ENCODE measurements around the gene IER5L. TPM values are rescaled to one million over a fixed set of nuclear protein-coding genes. Genes with fewer than 3 reads are reported as not detected.
"Not testable (repeated sequence)": the region's sequence is repeated elsewhere in the genome, so short reads cannot be mapped to it uniquely, and the experiment has no call there.

IER5L gene
- total and polyA plus RNA-seq, 2 experiments from 2014 or later = 4.3 to 81.7 TPM

GRCh38 chr9:129195606-129196005, 17.5 kb upstream of the IER5L start:
- in situ Hi-C loops (cut with MboI) = no loop called here
- TF ChIP-seq EZH2phosphoT487 (IDR thresholded peaks at IDR 0.05; ENCODE audit: insufficient read depth, low read depth) (no peak), EZH2 (IDR thresholded peaks at IDR 0.05; ENCODE audit: insufficient read depth, poor library complexity, severe bottlenecking) (no peak)
- WGBS, 2 experiments (ENCODE audit: low coverage in 1 of 2, low lambda C conversion rate in 2 of 2, missing lambda C conversion rate in 2 of 2) = 82 to 89% methylated on average over 10 of the region's 10 CpGs

GRCh38 chr9:129194221-129194620, 16.2 kb upstream of the IER5L start:
- Histone ChIP-seq H4K20me1 (ENCODE audit: insufficient read depth) (no peaks in the 10 kb centered on the region), H3K9ac (no peak overlapping the region), H3K27ac (no peak overlapping the region), H3K36me3 (ENCODE audit: low read depth) (no peaks in the 10 kb centered on the region), H2AFZ (no peak overlapping the region), H3K4me3 (no peak overlapping the region), H3K4me1 (ENCODE audit: insufficient read depth) (peaks cover 8% of the 10 kb centered on the region), H3K27me3 (replicated peaks; ENCODE audit: insufficient read depth) (no peaks in the 10 kb centered on the region), H3K79me2 (ENCODE audit: insufficient read depth) (no peaks in the 10 kb centered on the region), H3K9me2 (ENCODE audit: insufficient read depth) (no peaks in the 10 kb centered on the region), H3K9me3 (ENCODE audit: low read depth) (no peaks in the 10 kb centered on the region), H3K4me2 (ENCODE audit: unreplicated experiment) (no peak overlapping the region), H3F3A (ENCODE audit: insufficient read depth) (0 out of 2 replicates have a peak, but pooled peaks cover 7% of the 10 kb centered on the region)
- no peak for DNase-seq
- 82% methylated on average over 3 of the region's 3 CpGs for WGBS, 2 experiments (ENCODE audit: low coverage in 1 of 2, low lambda C conversion rate in 2 of 2, missing lambda C conversion rate in 2 of 2)
- in situ Hi-C loops (cut with MboI) = no loop called here
- TF ChIP-seq EZH2 (IDR thresholded peaks at IDR 0.05; ENCODE audit: insufficient read depth, poor library complexity, severe bottlenecking) (no peak), EZH2phosphoT487 (IDR thresholded peaks at IDR 0.05; ENCODE audit: insufficient read depth, low read depth) (no peak)

More at GRCh38 chr9:129195606-129196005, 17.5 kb upstream of the IER5L start:
- H3K9ac ChIP-seq = no peak overlapping the region
- H3K79me2 ChIP-seq (ENCODE audit: insufficient read depth) = no peaks in the 10 kb centered on the region
- no peaks in the 10 kb centered on the region for H3K9me3 ChIP-seq (ENCODE audit: low read depth)
- no peak overlapping the region for H2AFZ ChIP-seq
- H4K20me1 ChIP-seq (ENCODE audit: insufficient read depth) = no peaks in the 10 kb centered on the region
- H3K4me1 ChIP-seq (ENCODE audit: insufficient read depth) = peaks cover 8% of the 10 kb centered on the region
- no peak overlapping the region for H3K27ac ChIP-seq
- no peaks in the 10 kb centered on the region for H3K36me3 ChIP-seq (ENCODE audit: low read depth)
- H3F3A ChIP-seq (ENCODE audit: insufficient read depth) = 0 out of 2 replicates have a peak, but pooled peaks cover 7% of the 10 kb centered on the region
- no peak for DNase-seq
- H3K9me2 ChIP-seq (ENCODE audit: insufficient read depth) = no peaks in the 10 kb centered on the region
- no peak overlapping the region for H3K4me3 ChIP-seq
- no peaks in the 10 kb centered on the region for H3K27me3 ChIP-seq (replicated peaks; ENCODE audit: insufficient read depth)
- H3K4me2 ChIP-seq (ENCODE audit: unreplicated experiment) = no peak overlapping the region

- Histone ChIP-seq H3K27me3 (replicated peaks; ENCODE audit: insufficient read depth) (no peaks in the 10 kb centered on the region), H3K4me3 (no peak overlapping the region), H3K9me3 (ENCODE audit: low read depth) (no peaks in the 10 kb centered on the region), H3K9ac (no peak overlapping the region), H3K4me2 (ENCODE audit: unreplicated experiment) (no peak overlapping the region), H3K4me1 (ENCODE audit: insufficient read depth) (peaks cover 8% of the 10 kb centered on the region), H3K27ac (no peak overlapping the region), H3K79me2 (ENCODE audit: insufficient read depth) (no peaks in the 10 kb centered on the region), H3K36me3 (ENCODE audit: low read depth) (no peaks in the 10 kb centered on the region), H3F3A (ENCODE audit: insufficient read depth) (0 out of 2 replicates have a peak, but pooled peaks cover 7% of the 10 kb centered on the region), H3K9me2 (ENCODE audit: insufficient read depth) (no peaks in the 10 kb centered on the region), H4K20me1 (ENCODE audit: insufficient read depth) (no peaks in the 10 kb centered on the region), H2AFZ (no peak overlapping the region)
- in situ Hi-C loops (cut with MboI) = no loop called here
- TF ChIP-seq EZH2phosphoT487 (IDR thresholded peaks at IDR 0.05; ENCODE audit: insufficient read depth, low read depth) (no peak), EZH2 (IDR thresholded peaks at IDR 0.05; ENCODE audit: insufficient read depth, poor library complexity, severe bottlenecking) (no peak)
- WGBS, 2 experiments (ENCODE audit: low coverage in 1 of 2, low lambda C conversion rate in 2 of 2, missing lambda C conversion rate in 2 of 2) = 79 to 86% methylated on average over 7 of the region's 7 CpGs
- no peak for DNase-seq
These were observed 15.6 kb upstream of the IER5L start for GRCh38 chr9:129193655-129194054.

DNA sequence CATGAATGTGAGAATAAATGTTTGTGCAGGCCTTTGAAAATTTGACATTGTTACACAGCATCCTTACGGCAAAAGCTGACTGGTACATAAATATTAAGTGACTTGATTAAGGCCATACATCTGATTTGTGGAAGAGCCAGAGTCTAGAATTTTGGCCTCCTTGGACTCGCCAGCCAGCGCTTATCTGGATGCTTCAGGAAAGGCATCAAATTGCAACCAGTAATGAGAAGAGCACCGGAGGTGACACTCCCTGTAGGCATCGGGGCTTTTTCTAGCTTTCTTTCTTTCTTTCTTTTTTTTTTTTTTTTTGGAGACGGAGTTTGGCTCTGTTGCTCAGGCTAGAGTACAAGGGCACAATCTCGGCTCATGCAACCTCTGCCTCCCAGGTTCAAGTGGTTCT, 13.2 kb upstream of the IER5L start:
- Histone ChIP-seq H3F3A (ENCODE audit: insufficient read depth) (no peaks in the 10 kb centered on the region), H3K4me2 (ENCODE audit: unreplicated experiment) (no peak overlapping the region), H2AFZ (no peak overlapping the region), H3K9ac (no peak overlapping the region), H3K9me2 (ENCODE audit: insufficient read depth) (no peaks in the 10 kb centered on the region), H3K36me3 (ENCODE audit: low read depth) (no peaks in the 10 kb centered on the region), H3K79me2 (ENCODE audit: insufficient read depth) (no peaks in the 10 kb centered on the region), H3K4me3 (no peak overlapping the region), H3K27me3 (replicated peaks; ENCODE audit: insufficient read depth) (no peaks in the 10 kb centered on the region), H3K9me3 (ENCODE audit: low read depth) (no peaks in the 10 kb centered on the region), H4K20me1 (ENCODE audit: insufficient read depth) (no peaks in the 10 kb centered on the region), H3K4me1 (ENCODE audit: insufficient read depth) (no peaks in the 10 kb centered on the region), H3K27ac (no peak overlapping the region)
- WGBS, 2 experiments (ENCODE audit: low coverage in 1 of 2, low lambda C conversion rate in 2 of 2, missing lambda C conversion rate in 2 of 2) = 74 to 77% methylated on average over 7 of the region's 7 CpGs
- TF ChIP-seq EZH2 (IDR thresholded peaks at IDR 0.05; ENCODE audit: insufficient read depth, poor library complexity, severe bottlenecking) = no peak
- DNase-seq = no peak
- in situ Hi-C loops (cut with MboI) = no loop called here

GRCh38 chr9:129189971-129190370, 11.9 kb upstream of the IER5L start:
- H3K27me3 ChIP-seq (replicated peaks; ENCODE audit: insufficient read depth); H3K27ac ChIP-seq; H3K4me3 ChIP-seq; in situ Hi-C loops (cut with MboI); H3K79me2 ChIP-seq (ENCODE audit: insufficient read depth); H3K4me1 ChIP-seq (ENCODE audit: insufficient read depth); H3K4me2 ChIP-seq (ENCODE audit: unreplicated experiment); H3K9ac ChIP-seq; H3K9me2 ChIP-seq (ENCODE audit: insufficient read depth); DNase-seq; H4K20me1 ChIP-seq (ENCODE audit: insufficient read depth); H3F3A ChIP-seq (ENCODE audit: insufficient read depth); H3K36me3 ChIP-seq (ENCODE audit: low read depth); H2AFZ ChIP-seq; H3K9me3 ChIP-seq (ENCODE audit: low read depth): not testable (repeated sequence)
- WGBS, 2 experiments (ENCODE audit: low coverage in 1 of 2, low lambda C conversion rate in 2 of 2, missing lambda C conversion rate in 2 of 2) = 90 to 94% methylated on average over 8 of the region's 8 CpGs

Measured in GM23248 (cell line).